Measurements from ENCODE around the gene CSF1. TPM values are rescaled to one million over a fixed set of nuclear protein-coding genes. Genes with fewer than 3 reads are reported as not detected.

Gene CSF1
- total and polyA plus RNA-seq, 10 donors, result 5.8 to 207 (median 78.1) TPM

GRCh38 chr1:109954041-109954512 lies 43.4 kb downstream of the CSF1 start:
- intact Hi-C loops (cut with DNase I; ENCODE audit: low total_unique reads), result no loop called here
- no peak for DNase-seq
- H3K4me3 ChIP-seq, result no peak overlapping the region
- TF ChIP-seq POLR2A (IDR thresholded peaks at IDR 0.05), result no peak
- TF ChIP-seq CTCF (IDR thresholded peaks at IDR 0.05 in 8 of 11, conservative IDR thresholded peaks at IDR 0.05 in 3 of 11), result no peak
- TF ChIP-seq POLR2AphosphoS5 (IDR thresholded peaks at IDR 0.05), result no peak
- H3K27me3 ChIP-seq (replicated peaks in 1 of 7), result no peaks in the 10 kb centered on the region
- H3K9me3 ChIP-seq, result no peaks in the 10 kb centered on the region
- no peaks in the 10 kb centered on the region for H3K4me1 ChIP-seq
- 47 to 87% (median 57%) methylated on average over 1 of the region's 1 CpG for WGBS, 5 donors
- no peak overlapping the region for H3K27ac ChIP-seq
- no peaks in the 10 kb centered on the region for H3K36me3 ChIP-seq

GRCh38 chr1:109959632-109959973 lies 49.0 kb downstream of the CSF1 start:
- TF ChIP-seq POLR2AphosphoS5 (IDR thresholded peaks at IDR 0.05), result no peak
- no peak for TF ChIP-seq POLR2A (IDR thresholded peaks at IDR 0.05)
- TF ChIP-seq CTCF (IDR thresholded peaks at IDR 0.05 in 8 of 11, conservative IDR thresholded peaks at IDR 0.05 in 3 of 11), result no peak

GRCh38 chr1:109959974-109960744 lies 49.5 kb downstream of the CSF1 start:
- intact Hi-C loops (cut with DNase I; ENCODE audit: low total_unique reads), result no loop called here
- Histone ChIP-seq H3K4me1 (peaks cover 0 to 5% (median 0%) of the 10 kb centered on the region in 6 donors), H3K27ac (no peak overlapping the region), H3K36me3 (no peaks in the 10 kb centered on the region), H3K27me3 (replicated peaks in 1 of 7) (no peaks in the 10 kb centered on the region), H3K4me3 (no peak overlapping the region), H3K9me3 (no peaks in the 10 kb centered on the region)
- TF ChIP-seq POLR2A (IDR thresholded peaks at IDR 0.05) (no peak), CTCF (IDR thresholded peaks at IDR 0.05 in 8 of 11, conservative IDR thresholded peaks at IDR 0.05 in 3 of 11) (no peak), POLR2AphosphoS5 (IDR thresholded peaks at IDR 0.05) (no peak)
- WGBS, 5 donors, result 81 to 85% (median 84%) methylated on average over 7 of the region's 7 CpGs
- no peak for DNase-seq

More at GRCh38 chr1:109959632-109959973, 49.0 kb downstream of the CSF1 start:
- H3K4me3 ChIP-seq, result no peak overlapping the region
- WGBS, 5 donors, result 67 to 86% (median 77%) methylated on average over 1 of the region's 1 CpG
- H3K27me3 ChIP-seq (replicated peaks in 1 of 7), result no peaks in the 10 kb centered on the region
- H3K4me1 ChIP-seq, result peaks cover 0 to 5% (median 0%) of the 10 kb centered on the region in 6 donors
- intact Hi-C loops (cut with DNase I; ENCODE audit: low total_unique reads), result no loop called here
- DNase-seq, result no peak
- no peak overlapping the region for H3K27ac ChIP-seq
- no peaks in the 10 kb centered on the region for H3K9me3 ChIP-seq
- no peaks in the 10 kb centered on the region for H3K36me3 ChIP-seq

GRCh38 chr1:109960745-109961094 lies 50.1 kb downstream of the CSF1 start:
- H3K27me3 ChIP-seq (replicated peaks in 1 of 7), result no peaks in the 10 kb centered on the region
- no peaks in the 10 kb centered on the region for H3K36me3 ChIP-seq
- H3K9me3 ChIP-seq, result no peaks in the 10 kb centered on the region
- WGBS, 5 donors, result 66 to 97% (median 93%) methylated on average over 1 of the region's 1 CpG
- DNase-seq, result no peak
- intact Hi-C loops (cut with DNase I; ENCODE audit: low total_unique reads), result no loop called here
- no peak overlapping the region for H3K4me3 ChIP-seq
- H3K27ac ChIP-seq, result no peak overlapping the region
- TF ChIP-seq CTCF (IDR thresholded peaks at IDR 0.05 in 8 of 11, conservative IDR thresholded peaks at IDR 0.05 in 3 of 11), result no peak
- TF ChIP-seq POLR2AphosphoS5 (IDR thresholded peaks at IDR 0.05), result no peak
- TF ChIP-seq POLR2A (IDR thresholded peaks at IDR 0.05), result no peak
- H3K4me1 ChIP-seq, result peaks cover 0 to 5% (median 0%) of the 10 kb centered on the region in 6 donors
